Prostate gland (tissue), 2 donors: ENCODE results near the gene PRMT3. TPM values are rescaled to one million over a fixed set of nuclear protein-coding genes. Genes with fewer than 3 reads are reported as not detected.

ENCODE experiments used
- DNase-seq: peaks from one replicate; pipeline ENCODE4 v3.0.0-alpha.2; 2019; ENCODE audit warnings: low spot score
- H3K27ac ChIP-seq, 2 donors: fragments of 200-600 bp; sonication (generic); 2 replicates each; pipeline ENCODE4 v1.5.1; 2017 to 2019
- H3K27me3 ChIP-seq: fragments of 200-600 bp; sonication (generic); replicated peaks from 2 replicates; pipeline ENCODE4 v1.5.1; 2019; ENCODE audit not compliant: insufficient read depth
- H3K36me3 ChIP-seq, 2 donors: fragments of 200-600 bp; sonication (generic); 1 replicate in 1 of 2; 2 replicates in 1 of 2; pipeline versions ENCODE4 v1.5.1 to v1.8.1; 2017 to 2019
- H3K4me1 ChIP-seq: fragments of 200-600 bp; sonication (generic); replicated peaks from 2 replicates; pipeline ENCODE4 v1.5.1; 2019
- H3K4me3 ChIP-seq, 2 donors: fragments of 200-600 bp; sonication (generic); 2 replicates each; pipeline ENCODE4 v1.5.1; 2017 to 2019
- H3K9me3 ChIP-seq: fragments of 200-600 bp; sonication (generic); 2 replicates; pipeline ENCODE4 v1.5.1; 2017
- POLR2A ChIP-seq: fragments of 450-650 bp; IDR thresholded peaks from one replicate; pipeline ENCODE4 v1.6.1; 2016; ENCODE audit warnings: antibody characterized with exemption, mild to moderate bottlenecking
- POLR2AphosphoS5 ChIP-seq: sonication (generic); formaldehyde crosslinking; IDR thresholded peaks from one replicate; pipeline ENCODE4 v1.6.1; 2017; ENCODE audit warnings: antibody characterized with exemption
- WGBS: methylation state at CpG from one replicate; pipeline ENCODE4 v1.1.5; 2018; 5-methylcytosine and 5-hydroxymethylcytosine counted together
- intact Hi-C: fragments of 100-400 bp; cut with DNase I; formaldehyde crosslinking; loops from one replicate; pipeline ENCODE4 v1.14.2; 2022
- total RNA-seq, 2 donors: library from RNA; depleted of rRNA; stranded (reverse); fragments of >200 nt; gene quantifications; one replicate each; pipeline ENCODE4 v1.1.0, GENCODE V29; 2016
- TF ChIP-seq, protein P1 (sequence below), 4 experiments: fragments of 200-600 bp in 2 of 4; fragments of 450-650 bp in 2 of 4; sonication (generic) in 2 of 4; IDR thresholded peaks; 1 replicate in 3 of 4; 2 replicates in 1 of 4; pipeline ENCODE4 v1.5.1; 2016 to 2019; ENCODE audit warnings: antibody characterized with exemption in 4 of 4, mild to moderate bottlenecking in 2 of 4, moderate library complexity in 2 of 4

Gene PRMT3
- total RNA-seq, 2 donors from 2014 or later, result 13.8 to 18.7 TPM

DNA sequence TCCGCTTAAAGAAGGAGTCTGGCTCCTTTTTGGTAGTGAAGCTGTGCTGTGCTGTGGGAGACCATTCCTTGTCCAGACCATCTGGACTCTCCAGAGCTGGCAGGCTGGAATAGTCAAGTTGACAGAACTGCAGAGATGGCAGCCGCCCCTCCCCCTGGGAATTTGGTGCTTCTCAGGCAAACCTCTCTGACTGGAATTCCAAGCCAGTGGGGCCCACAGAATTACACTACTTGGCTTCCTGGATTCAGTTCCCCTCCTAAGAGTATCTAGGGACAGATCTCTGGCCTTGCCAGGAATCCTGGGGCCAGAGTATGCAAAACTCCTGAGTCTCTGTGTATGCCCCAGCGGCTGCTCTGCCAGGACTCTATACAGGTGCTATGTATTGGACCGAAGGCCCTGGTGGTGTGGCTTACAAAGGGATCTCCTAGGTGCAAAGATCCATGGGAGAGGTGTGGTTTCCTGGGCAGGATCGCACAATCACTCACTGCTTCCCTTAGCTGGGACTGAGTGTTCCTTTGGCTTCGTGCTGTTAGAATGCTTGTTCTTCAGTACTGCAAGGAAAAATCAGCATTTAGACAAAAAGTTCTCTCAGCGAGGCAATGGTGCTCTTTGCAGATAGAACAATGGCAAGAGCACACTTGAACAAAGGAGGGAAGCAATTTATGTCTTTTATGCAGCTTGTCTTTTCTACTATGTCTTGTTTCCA, 86.8 kb downstream of the PRMT3 start:
- TF ChIP-seq, protein P1, sequence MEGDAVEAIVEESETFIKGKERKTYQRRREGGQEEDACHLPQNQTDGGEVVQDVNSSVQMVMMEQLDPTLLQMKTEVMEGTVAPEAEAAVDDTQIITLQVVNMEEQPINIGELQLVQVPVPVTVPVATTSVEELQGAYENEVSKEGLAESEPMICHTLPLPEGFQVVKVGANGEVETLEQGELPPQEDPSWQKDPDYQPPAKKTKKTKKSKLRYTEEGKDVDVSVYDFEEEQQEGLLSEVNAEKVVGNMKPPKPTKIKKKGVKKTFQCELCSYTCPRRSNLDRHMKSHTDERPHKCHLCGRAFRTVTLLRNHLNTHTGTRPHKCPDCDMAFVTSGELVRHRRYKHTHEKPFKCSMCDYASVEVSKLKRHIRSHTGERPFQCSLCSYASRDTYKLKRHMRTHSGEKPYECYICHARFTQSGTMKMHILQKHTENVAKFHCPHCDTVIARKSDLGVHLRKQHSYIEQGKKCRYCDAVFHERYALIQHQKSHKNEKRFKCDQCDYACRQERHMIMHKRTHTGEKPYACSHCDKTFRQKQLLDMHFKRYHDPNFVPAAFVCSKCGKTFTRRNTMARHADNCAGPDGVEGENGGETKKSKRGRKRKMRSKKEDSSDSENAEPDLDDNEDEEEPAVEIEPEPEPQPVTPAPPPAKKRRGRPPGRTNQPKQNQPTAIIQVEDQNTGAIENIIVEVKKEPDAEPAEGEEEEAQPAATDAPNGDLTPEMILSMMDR (IDR thresholded peaks at IDR 0.05), result no peak
- TF ChIP-seq POLR2A (no peak), POLR2AphosphoS5 (no peak)
- 63% methylated on average over 7 of the region's 7 CpGs for WGBS
- no peak for DNase-seq
- Histone ChIP-seq H3K9me3 (no peaks in the 10 kb centered on the region), H3K27ac (no peak overlapping the region), H3K27me3 (no peaks in the 10 kb centered on the region), H3K36me3 (no peaks in the 10 kb centered on the region), H3K4me1 (no peaks in the 10 kb centered on the region), H3K4me3 (no peak overlapping the region)
- intact Hi-C loops, result no loop called here

DNA sequence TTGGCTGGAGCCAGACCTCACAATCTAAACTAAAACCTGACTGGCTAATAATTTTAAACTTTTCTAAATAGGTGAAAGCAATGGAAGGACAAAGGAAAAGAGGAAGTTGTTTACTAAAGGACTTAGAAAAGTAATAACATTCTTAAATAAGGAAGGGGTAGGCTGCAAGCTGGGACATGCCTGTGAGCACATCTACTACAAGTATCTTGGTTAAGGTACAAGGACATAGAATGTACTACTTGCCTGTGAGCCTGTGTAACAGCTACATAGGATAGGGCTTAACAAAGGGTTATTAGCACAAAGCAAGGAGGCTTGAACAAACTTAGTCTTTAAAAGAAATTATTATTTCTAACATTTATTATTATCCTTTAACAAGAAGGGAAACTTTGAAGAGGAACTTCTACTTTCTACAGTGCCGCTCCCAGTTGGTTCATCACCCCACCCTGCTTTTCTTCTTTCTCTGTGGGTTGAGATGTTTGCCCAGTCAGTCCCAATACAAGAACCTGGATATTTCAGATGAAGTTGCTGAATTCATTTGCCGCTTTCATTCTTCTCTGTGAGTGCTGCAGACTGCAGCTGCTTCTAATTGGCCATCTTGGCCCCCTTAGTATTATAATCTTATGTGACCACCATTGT, 87.5 kb downstream of the PRMT3 start:
- H3K9me3 ChIP-seq, result no peaks in the 10 kb centered on the region
- peak; percentile 8 for DNase-seq
- H3K27ac ChIP-seq, result no peak overlapping the region
- TF ChIP-seq POLR2AphosphoS5, result no peak
- TF ChIP-seq POLR2A, result no peak
- TF ChIP-seq, protein P1 (IDR thresholded peaks at IDR 0.05), result no peak
- no peaks in the 10 kb centered on the region for H3K4me1 ChIP-seq
- WGBS, result 86% methylated on average over 2 of the region's 2 CpGs
- no peaks in the 10 kb centered on the region for H3K27me3 ChIP-seq
- intact Hi-C loops, result no loop called here
- H3K4me3 ChIP-seq, result no peak overlapping the region
- H3K36me3 ChIP-seq, result no peaks in the 10 kb centered on the region

DNA sequence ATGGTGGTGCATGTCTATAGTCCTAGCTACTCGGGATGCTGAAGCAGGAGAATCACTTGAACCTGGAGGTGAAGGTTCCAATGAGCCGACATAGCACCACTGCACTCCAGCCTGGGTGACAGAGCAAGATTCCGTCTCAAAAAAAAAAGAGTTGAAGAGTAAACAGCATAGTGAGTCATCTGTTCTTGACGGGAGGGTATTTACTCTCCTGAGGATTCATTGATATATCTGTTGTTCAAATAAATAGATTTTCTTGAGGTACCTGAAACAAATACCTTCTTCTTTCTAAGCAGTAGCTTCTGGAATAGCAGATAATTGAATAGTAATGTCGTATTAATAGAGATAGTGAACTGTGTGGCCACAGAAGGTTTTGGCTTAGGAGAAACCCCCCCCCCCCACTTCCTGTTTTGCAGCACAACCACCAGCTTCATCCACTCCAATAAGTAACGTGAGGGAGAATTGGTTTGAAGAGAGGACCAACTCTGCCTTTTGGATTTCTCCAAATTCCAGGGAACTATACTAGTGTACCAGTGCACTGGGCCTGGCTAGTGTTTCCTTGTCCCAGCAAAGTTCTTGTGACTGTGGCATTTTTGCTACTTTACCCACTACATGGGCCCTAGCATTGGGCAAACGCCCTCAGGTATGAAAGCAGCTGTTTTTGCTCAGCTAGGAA, 90.0 kb downstream of the PRMT3 start:
- intact Hi-C loops, result no loop called here
- H3K27ac ChIP-seq, result no peak overlapping the region
- TF ChIP-seq POLR2AphosphoS5, result no peak
- TF ChIP-seq POLR2A, result no peak
- TF ChIP-seq, protein P1 (IDR thresholded peaks at IDR 0.05), result no peak
- no peaks in the 10 kb centered on the region for H3K4me1 ChIP-seq
- no peak overlapping the region for H3K4me3 ChIP-seq
- H3K27me3 ChIP-seq, result no peaks in the 10 kb centered on the region
- no peak for DNase-seq
- H3K36me3 ChIP-seq, result no peaks in the 10 kb centered on the region
- WGBS, result 74% methylated on average over 7 of the region's 7 CpGs
- H3K9me3 ChIP-seq, result no peaks in the 10 kb centered on the region

GRCh38 chr11:20479513-20479912, 92.0 kb downstream of the PRMT3 start:
- TF ChIP-seq POLR2A, result no peak
- TF ChIP-seq, protein P1 (IDR thresholded peaks at IDR 0.05), result no peak
- TF ChIP-seq POLR2AphosphoS5, result no peak
- no peak for DNase-seq
- 95% methylated on average over 6 of the region's 6 CpGs for WGBS
- Histone ChIP-seq H3K9me3 (no peaks in the 10 kb centered on the region), H3K4me3 (no peak overlapping the region), H3K4me1 (no peaks in the 10 kb centered on the region), H3K36me3 (no peaks in the 10 kb centered on the region), H3K27ac (no peak overlapping the region), H3K27me3 (no peaks in the 10 kb centered on the region)
- intact Hi-C loops, result no loop called here
